PFSK-1 (cell line): Measurements from ENCODE around the gene TRERF1.

ENCODE experiments used
- FOXP2 ChIP-seq: optimal IDR thresholded peaks from 2 replicates; pipeline ENCODE3; 2011; ENCODE audit warnings: borderline replicate concordance, control low read depth, inconsistent platforms; ENCODE audit not compliant: insufficient read depth; ENCODE audit errors: extremely low read length, extremely low read depth
- POLR2AphosphoS5 ChIP-seq: IDR thresholded peaks from 2 replicates; pipeline ENCODE4 v1.6.1; 2012; ENCODE audit warnings: low read depth, mild to moderate bottlenecking, control low read depth, low read length, moderate library complexity
- REST ChIP-seq, 2 experiments: IDR thresholded peaks; 2 replicates each; pipeline versions ENCODE4 v1.6.1 to v1.8.0; 2011 to 2012; ENCODE audit warnings: low read depth in 2 of 2, low read length in 2 of 2, control low read depth in 1 of 2, inconsistent platforms in 1 of 2, mild to moderate bottlenecking in 1 of 2, moderate library complexity in 1 of 2; ENCODE audit not compliant: insufficient read depth in 1 of 2
- SIN3A ChIP-seq: IDR thresholded peaks from 2 replicates; pipeline ENCODE4 v1.6.1; 2012; ENCODE audit warnings: mild to moderate bottlenecking, low read length, moderate library complexity, borderline replicate concordance; ENCODE audit not compliant: insufficient read depth
- TAF1 ChIP-seq: IDR thresholded peaks from 2 replicates; pipeline ENCODE4 v1.6.1; 2012; ENCODE audit warnings: low read length, control low read depth, borderline replicate concordance; ENCODE audit not compliant: insufficient read depth

TRERF1 gene

GRCh38 chr6:42403831-42404230 is 47.9 kb downstream of the TRERF1 start:
- no peak for TF ChIP-seq FOXP2
- TF ChIP-seq SIN3A, result no peak
- no peak for TF ChIP-seq TAF1
- TF ChIP-seq POLR2AphosphoS5, result no peak
- TF ChIP-seq REST (IDR thresholded peaks at IDR 0.05; ENCODE audit: insufficient read depth in 1 of 2, low read depth in 2 of 2, low read length in 2 of 2), result no peak

DNA sequence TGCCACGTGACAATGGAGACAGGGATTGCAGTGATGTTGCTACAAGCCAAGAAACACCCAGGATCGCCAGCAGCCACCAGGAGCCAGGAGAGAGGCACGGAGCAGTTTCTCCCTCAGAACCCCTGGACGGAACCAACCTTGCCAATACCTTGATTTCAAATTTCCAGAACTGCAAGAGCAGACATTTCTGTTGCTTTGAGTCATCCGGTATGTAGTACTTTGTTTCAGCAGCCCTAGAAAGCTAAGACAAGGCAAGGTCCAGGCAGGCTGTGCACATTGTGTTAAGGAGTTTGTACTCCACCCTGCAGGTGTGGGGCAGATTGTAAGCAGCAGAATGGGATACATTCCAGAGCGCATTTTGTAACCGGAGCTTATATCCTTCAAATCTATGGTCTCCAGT is 48.3 kb downstream of the TRERF1 start:
- no peak for TF ChIP-seq TAF1

- TF ChIP-seq POLR2AphosphoS5 (no peak), REST (IDR thresholded peaks at IDR 0.05; ENCODE audit: insufficient read depth in 1 of 2, low read depth in 2 of 2, low read length in 2 of 2) (no peak), TAF1 (no peak), SIN3A (no peak), FOXP2 (no peak)
Measured at GRCh38 chr6:42402184-42402583, 49.5 kb downstream of the TRERF1 start.

- TF ChIP-seq POLR2AphosphoS5 (no peak), REST (IDR thresholded peaks at IDR 0.05; ENCODE audit: insufficient read depth in 1 of 2, low read depth in 2 of 2, low read length in 2 of 2) (no peak), FOXP2 (no peak), SIN3A (no peak), TAF1 (no peak)
Measured at GRCh38 chr6:42401613-42401951, 50.1 kb downstream of the TRERF1 start.

DNA sequence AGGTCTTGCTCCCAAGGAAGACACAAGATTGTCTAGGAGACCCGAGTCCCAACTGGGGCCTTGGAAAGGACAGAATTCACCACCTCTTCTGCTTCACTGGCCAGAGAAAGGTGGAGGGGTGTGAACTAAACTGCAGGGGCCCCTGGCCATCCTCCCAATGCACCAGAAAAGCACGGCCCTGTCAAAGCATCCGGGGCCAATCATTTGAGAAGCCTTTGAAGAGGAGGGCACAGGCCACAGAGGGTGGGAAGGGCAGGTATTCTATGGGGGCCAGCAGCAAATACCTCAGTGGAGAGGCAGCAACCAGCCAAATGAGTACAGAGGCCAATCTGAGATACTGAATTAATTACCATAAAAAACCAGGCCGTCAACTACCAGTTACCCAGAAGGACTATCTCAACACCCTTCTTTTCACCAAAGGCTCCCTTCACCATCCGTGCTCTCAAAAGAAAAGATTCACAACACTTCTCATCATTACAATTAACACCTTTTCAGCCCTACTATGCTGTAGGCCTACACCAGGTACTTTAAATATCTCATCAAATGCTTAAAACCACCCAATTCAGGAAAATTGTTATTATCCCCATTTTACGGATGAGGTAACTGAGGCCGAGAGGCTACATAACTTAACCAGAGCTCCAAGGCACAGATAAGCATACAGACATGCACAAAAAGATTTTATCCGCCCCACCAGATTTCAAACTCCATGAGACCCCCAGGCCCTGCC is 50.7 kb downstream of the TRERF1 start:
- TF ChIP-seq SIN3A, result no peak
- TF ChIP-seq FOXP2, result no peak
- no peak for TF ChIP-seq POLR2AphosphoS5
- no peak for TF ChIP-seq TAF1
- TF ChIP-seq REST (IDR thresholded peaks at IDR 0.05; ENCODE audit: insufficient read depth in 1 of 2, low read depth in 2 of 2, low read length in 2 of 2), result no peak

DNA sequence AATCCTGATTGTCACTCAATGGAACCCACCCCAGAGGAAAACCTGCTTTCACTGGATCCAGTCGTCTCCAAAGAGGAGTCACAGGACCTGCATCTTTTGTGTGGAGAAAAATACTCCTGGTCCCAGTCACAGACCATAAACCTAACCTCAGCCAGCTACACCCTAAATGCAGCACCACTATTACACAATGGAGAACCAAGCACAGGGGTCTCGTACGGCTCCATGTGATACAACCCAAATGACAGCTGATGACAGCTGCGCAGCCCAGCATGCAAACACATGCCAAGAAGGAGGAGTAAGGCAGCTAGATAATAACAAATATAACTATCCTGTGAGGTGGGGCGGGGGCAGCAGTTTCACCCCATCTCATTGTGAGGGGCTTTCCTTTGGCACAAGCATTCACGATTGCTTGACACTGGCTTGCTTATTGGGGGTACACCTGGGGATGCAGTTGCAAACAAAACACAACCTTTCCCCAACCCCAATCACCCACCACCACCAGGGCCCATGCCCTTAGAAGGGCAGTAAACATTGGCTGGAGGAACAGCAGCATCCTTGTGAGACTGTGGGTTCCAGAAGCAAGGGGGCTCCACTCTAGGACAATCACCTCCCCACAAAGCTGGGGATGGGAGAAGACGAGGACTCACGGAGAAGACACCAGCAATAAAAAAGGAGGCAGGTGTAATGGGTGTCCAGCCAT is 51.5 kb downstream of the TRERF1 start:
- no peak for TF ChIP-seq REST (IDR thresholded peaks at IDR 0.05; ENCODE audit: insufficient read depth in 1 of 2, low read depth in 2 of 2, low read length in 2 of 2)
